HL-60 (cell line): ENCODE measurements around the gene EME2.

Source experiments
- GABPA ChIP-seq: IDR thresholded peaks from 2 replicates; pipeline ENCODE4 v1.6.1; 2012; ENCODE audit warnings: low read depth
- POLR2AphosphoS5 ChIP-seq: IDR thresholded peaks from 2 replicates; pipeline ENCODE4 v1.6.1; 2012; ENCODE audit warnings: low read depth
- SPI1 ChIP-seq: IDR thresholded peaks from 2 replicates; pipeline ENCODE4 v1.6.1; 2012; ENCODE audit warnings: low read depth, mild to moderate bottlenecking, borderline replicate concordance
- TF ChIP-seq, protein P1 (sequence below): IDR thresholded peaks from one replicate; pipeline ENCODE4 v1.5.1; 2011; ENCODE audit warnings: low read length, control low read depth, inconsistent platforms; ENCODE audit not compliant: insufficient read depth
- TF ChIP-seq, protein P2 (sequence below): IDR thresholded peaks from 2 replicates; pipeline ENCODE4 v1.6.1; 2012; ENCODE audit warnings: low read depth; ENCODE audit not compliant: insufficient replicate concordance

DNA sequence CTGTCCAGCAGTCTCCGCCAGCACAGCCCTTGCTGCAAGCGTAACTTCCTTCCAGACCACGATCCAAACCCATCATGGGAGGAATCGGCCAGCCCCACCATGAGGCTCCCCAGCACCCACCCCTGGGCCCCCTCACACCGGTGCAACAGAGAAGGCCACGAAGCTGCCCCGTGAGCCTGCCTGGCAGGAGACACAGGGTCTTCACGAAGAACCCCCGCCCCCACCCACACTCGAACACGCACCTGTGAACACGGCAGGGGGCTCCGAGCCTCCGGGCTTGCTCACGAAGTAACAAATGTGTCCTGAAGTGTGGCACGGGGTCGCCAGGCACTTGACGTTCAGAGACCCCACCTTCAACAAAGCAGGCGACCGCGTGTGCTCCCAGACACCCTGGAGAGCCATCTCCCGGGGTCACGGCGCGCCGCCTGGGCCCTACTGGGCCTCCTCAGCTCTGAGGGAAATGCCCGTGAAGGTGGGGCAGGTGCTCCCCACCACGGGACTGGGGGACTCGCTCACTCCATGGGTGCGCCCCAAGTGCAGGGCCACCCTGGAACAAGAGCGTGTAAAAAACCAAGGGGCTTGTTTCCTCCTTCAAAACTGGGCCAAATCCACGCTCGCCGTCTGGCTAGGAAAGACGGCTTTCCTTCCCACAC is 46.4 kb downstream of the EME2 start:
- TF ChIP-seq, protein P1, sequence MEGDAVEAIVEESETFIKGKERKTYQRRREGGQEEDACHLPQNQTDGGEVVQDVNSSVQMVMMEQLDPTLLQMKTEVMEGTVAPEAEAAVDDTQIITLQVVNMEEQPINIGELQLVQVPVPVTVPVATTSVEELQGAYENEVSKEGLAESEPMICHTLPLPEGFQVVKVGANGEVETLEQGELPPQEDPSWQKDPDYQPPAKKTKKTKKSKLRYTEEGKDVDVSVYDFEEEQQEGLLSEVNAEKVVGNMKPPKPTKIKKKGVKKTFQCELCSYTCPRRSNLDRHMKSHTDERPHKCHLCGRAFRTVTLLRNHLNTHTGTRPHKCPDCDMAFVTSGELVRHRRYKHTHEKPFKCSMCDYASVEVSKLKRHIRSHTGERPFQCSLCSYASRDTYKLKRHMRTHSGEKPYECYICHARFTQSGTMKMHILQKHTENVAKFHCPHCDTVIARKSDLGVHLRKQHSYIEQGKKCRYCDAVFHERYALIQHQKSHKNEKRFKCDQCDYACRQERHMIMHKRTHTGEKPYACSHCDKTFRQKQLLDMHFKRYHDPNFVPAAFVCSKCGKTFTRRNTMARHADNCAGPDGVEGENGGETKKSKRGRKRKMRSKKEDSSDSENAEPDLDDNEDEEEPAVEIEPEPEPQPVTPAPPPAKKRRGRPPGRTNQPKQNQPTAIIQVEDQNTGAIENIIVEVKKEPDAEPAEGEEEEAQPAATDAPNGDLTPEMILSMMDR, result no peak
- TF ChIP-seq POLR2AphosphoS5 (no peak), SPI1 (no peak), GABPA (no peak)
- TF ChIP-seq, protein P2, sequence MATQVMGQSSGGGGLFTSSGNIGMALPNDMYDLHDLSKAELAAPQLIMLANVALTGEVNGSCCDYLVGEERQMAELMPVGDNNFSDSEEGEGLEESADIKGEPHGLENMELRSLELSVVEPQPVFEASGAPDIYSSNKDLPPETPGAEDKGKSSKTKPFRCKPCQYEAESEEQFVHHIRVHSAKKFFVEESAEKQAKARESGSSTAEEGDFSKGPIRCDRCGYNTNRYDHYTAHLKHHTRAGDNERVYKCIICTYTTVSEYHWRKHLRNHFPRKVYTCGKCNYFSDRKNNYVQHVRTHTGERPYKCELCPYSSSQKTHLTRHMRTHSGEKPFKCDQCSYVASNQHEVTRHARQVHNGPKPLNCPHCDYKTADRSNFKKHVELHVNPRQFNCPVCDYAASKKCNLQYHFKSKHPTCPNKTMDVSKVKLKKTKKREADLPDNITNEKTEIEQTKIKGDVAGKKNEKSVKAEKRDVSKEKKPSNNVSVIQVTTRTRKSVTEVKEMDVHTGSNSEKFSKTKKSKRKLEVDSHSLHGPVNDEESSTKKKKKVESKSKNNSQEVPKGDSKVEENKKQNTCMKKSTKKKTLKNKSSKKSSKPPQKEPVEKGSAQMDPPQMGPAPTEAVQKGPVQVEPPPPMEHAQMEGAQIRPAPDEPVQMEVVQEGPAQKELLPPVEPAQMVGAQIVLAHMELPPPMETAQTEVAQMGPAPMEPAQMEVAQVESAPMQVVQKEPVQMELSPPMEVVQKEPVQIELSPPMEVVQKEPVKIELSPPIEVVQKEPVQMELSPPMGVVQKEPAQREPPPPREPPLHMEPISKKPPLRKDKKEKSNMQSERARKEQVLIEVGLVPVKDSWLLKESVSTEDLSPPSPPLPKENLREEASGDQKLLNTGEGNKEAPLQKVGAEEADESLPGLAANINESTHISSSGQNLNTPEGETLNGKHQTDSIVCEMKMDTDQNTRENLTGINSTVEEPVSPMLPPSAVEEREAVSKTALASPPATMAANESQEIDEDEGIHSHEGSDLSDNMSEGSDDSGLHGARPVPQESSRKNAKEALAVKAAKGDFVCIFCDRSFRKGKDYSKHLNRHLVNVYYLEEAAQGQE, result no peak
